Stimulated activated naive B cell treated with anti-CD40 and anti-IgM and Interleukin-4, amounts not matched to agents 10 μg/mL and 1 μg/mL and 100 μg/mL, for 72 hours (primary cell): ENCODE results near the gene AK8.

Experiments used
- ATAC-seq, 2 donors: fragments of 150-1000 bp; cut with Tn5 transposase; replicated peaks; 2 replicates each; pipeline ENCODE4 v1.10.0; 2021; ENCODE audit warnings: moderate library complexity in 1 of 2
- DNase-seq: peaks from one replicate; pipeline ENCODE4 v3.0.0; 2021
- H3K27ac Mint-ChIP-seq: one replicate; pipeline ENCODE4 v1.8.0; 2022; ENCODE audit warnings: mild to moderate bottlenecking, mixed read lengths
- H3K27me3 Mint-ChIP-seq, 2 donors: one replicate each; pipeline ENCODE4 v1.8.0; 2022; ENCODE audit warnings: mixed read lengths in 2 of 2
- H3K36me3 Mint-ChIP-seq, 2 donors: one replicate each; pipeline ENCODE4 v1.8.0; 2022; ENCODE audit warnings: mixed read lengths in 2 of 2, mild to moderate bottlenecking in 1 of 2
- H3K4me1 Mint-ChIP-seq, 2 donors: one replicate each; pipeline ENCODE4 v1.8.0; 2022; ENCODE audit warnings: mixed read lengths in 2 of 2, mild to moderate bottlenecking in 1 of 2
- H3K4me3 Mint-ChIP-seq, 2 donors: one replicate each; pipeline ENCODE4 v1.8.0; 2022; ENCODE audit warnings: mild to moderate bottlenecking in 2 of 2, mixed read lengths in 2 of 2, moderate library complexity in 1 of 2
- H3K9me3 Mint-ChIP-seq, 2 donors: one replicate each; pipeline ENCODE4 v1.8.0; 2022; ENCODE audit warnings: mixed read lengths in 2 of 2, mild to moderate bottlenecking in 1 of 2

Gene AK8

DNA sequence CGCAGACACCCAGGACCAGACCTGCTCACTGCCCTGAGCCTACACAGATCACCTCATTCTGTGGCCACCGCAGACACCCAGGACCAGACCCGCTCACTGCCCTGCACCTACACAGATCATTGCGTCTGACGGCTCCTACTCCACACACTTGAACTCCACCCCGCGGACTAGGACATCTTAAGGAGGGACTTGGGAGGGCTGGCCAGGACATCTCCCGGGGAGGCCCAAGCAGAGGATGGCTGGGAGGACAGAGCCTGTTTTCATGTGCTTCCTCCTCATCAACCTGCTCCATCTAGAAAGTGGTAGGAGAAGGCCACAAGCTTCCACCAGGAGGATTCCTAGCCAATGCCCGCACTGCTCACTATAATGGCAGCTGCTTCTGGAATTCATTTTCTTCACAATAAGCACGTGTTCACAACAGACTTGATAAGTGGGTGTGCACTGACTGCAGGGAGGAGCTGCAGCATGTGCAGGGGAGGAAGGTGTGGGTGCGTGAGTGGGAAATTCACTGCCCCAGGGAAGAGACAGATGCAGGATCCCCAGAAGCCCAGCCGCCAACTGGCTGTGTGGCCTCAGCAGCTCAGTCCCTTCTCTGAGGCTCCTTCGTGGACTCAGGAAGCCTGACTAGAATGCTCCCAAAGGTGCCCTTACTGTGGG lies 64.8 kb downstream of the AK8 start:
- Mint-ChIP-seq H3K9me3 (peaks cover 0 to 2% of the 10 kb centered on the region in 2 donors), H3K4me3 (no peak overlapping the region), H3K36me3 (peaks cover 0 to 1% of the 10 kb centered on the region in 2 donors), H3K27ac (no peak overlapping the region), H3K4me1 (peaks cover 11 to 25% of the 10 kb centered on the region in 2 donors), H3K27me3 (peaks cover 27 to 47% of the 10 kb centered on the region in 2 donors)
- ATAC-seq, result no peak
- no peak for DNase-seq

DNA sequence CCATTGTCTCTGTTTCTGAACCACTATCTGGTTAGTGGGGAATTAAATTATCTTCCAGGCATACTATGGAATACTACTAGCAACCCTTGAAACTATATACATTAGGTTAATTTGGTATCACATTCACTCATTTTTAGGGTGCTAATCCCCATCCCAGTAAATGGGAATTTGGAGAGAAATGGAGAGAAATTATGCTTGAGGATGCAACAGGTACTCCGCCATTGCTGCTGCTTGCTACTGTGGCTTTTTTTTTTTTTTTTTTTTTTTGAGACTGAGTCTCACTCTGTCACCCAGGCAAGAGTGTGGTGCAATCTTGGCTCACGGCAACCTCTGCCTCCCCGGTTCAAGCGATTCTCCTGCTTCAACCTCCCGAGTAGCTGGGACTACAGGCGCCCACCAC lies 66.1 kb downstream of the AK8 start:
- ATAC-seq (no peak), DNase-seq (no peak)
- Mint-ChIP-seq H3K36me3 (peaks cover 0 to 1% of the 10 kb centered on the region in 2 donors), H3K27me3 (peaks cover 28 to 43% of the 10 kb centered on the region in 2 donors), H3K9me3 (peaks cover 0 to 2% of the 10 kb centered on the region in 2 donors), H3K4me3 (no peak overlapping the region), H3K27ac (no peak overlapping the region), H3K4me1 (peaks cover 11 to 27% of the 10 kb centered on the region in 2 donors)

DNA sequence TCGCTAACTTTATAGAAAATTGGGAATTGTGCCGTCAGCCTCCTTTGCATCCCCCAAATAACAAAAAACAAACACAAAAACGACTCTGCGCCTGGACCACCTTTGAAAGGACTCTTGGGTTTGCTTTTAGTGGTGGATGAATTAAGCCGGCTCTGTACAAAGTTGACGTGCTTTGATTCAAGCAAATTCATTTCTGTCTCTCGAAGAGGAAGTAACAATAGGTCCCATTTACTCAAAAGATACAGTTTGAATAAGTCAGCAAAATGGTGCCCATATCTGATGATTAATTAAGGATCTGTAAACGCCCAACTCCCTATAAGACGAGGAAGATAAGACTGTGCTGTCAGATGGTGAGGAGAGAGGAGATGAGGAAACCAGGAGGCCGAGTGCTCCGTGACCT lies 67.8 kb downstream of the AK8 start:
- peaks cover 12 to 27% of the 10 kb centered on the region in 2 donors for H3K4me1 Mint-ChIP-seq
- H3K4me3 Mint-ChIP-seq, result peak overlapping the region in 1 of 2 donors; percentile 71
- peaks cover 28 to 47% of the 10 kb centered on the region in 2 donors for H3K27me3 Mint-ChIP-seq
- ATAC-seq, result peak; percentile 80 to 86
- no peak overlapping the region for H3K27ac Mint-ChIP-seq
- peaks cover 0 to 1% of the 10 kb centered on the region in 2 donors for H3K36me3 Mint-ChIP-seq
- H3K9me3 Mint-ChIP-seq, result peaks cover 0 to 2% of the 10 kb centered on the region in 2 donors
- DNase-seq, result no peak

DNA sequence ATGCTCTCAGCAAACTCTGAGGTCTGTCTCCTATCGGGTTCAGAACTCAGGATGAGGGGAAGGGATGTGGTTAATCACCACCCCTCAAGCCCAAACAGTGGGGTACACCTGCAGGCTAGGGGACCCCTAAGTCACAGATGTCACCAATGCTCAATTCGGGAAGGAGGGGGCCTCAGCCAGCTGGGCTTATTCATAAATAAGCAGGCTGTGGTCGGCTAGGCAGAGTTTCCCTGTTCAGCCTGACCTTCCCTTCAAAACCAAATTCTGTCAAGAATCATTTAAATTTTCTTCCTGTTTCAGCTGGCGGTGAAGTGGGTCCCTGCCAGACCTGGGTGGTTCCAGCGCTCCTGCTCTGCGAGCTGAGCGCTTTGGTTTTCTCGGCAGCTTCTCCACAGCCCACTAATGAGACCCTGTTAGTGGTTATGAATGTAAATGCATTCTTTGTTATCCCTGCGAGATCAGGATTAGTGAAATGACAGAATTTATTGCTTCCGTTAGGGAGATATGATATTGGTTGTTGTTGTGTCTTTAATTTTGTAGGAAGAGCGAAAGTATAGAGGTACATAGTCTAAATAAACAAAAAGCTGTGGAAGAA lies 68.3 kb downstream of the AK8 start:
- Mint-ChIP-seq H3K4me1 (peaks cover 15 to 32% of the 10 kb centered on the region in 2 donors), H3K4me3 (peak overlapping the region; percentile 48 to 71), H3K27me3 (peaks cover 30 to 51% of the 10 kb centered on the region in 2 donors), H3K36me3 (peaks cover 0 to 1% of the 10 kb centered on the region in 2 donors), H3K9me3 (peaks cover 0 to 2% of the 10 kb centered on the region in 2 donors), H3K27ac (no peak overlapping the region)
- peak; percentile 74 to 76 for ATAC-seq
- DNase-seq, result no peak

DNA sequence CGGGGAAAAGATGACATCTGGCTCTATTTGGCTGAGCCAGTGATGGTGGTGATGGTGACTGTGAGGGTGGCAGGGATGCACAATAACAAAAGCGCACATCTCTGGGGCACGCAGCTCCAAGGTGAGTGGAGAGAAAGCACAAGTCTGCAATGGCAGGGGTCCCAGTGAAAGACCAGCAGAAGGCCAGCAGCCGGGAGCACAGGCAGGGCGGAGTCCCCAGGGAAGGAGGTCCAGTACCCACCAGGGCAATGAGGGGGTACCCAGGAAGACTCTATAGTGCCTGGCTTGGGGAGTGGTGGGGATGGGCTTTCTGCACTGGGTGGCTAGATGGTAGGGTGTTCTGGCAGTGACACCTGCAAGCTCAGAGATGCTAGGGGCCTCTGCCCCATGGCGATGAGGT lies 69.4 kb downstream of the AK8 start:
- ATAC-seq (no peak), DNase-seq (no peak)
- Mint-ChIP-seq H3K9me3 (peaks cover 0 to 2% of the 10 kb centered on the region in 2 donors), H3K27me3 (peaks cover 35 to 53% of the 10 kb centered on the region in 2 donors), H3K27ac (no peak overlapping the region), H3K36me3 (no peaks in the 10 kb centered on the region), H3K4me3 (no peak overlapping the region), H3K4me1 (peaks cover 19 to 39% of the 10 kb centered on the region in 2 donors)

DNA sequence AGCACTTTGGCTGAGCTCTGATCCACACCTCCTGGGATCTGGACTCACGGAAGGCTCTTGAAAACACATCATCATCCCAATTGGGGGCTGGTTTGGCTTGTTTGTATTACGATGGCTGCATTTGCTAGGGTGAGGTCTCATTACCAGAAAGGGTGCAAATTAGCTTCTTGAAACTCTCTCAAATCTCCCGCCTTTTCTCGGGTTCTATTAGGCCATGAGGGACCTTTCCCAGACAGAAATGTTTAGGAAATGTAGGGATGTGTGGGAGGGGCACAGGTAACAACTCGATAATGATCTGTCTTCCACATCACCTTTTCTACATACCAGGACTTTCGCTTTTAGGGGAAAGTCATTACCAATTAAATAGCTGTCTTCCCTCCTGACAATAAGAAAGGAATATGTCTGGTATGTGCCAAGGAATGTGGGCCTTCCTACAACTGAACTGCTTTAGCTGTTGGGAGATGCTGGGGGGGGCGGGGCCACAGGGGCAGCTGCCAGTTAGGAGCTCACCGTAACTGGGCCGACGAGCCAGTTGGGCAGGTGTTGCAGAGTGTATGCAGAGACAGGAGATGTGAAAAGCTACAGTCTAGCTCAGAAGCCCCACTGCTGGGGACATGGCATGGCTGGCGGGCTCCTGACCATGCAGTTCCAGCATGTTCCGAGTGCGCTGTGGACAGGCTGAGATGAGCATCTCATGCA lies 71.2 kb downstream of the AK8 start:
- Mint-ChIP-seq H3K27me3 (peaks cover 29 to 63% of the 10 kb centered on the region in 2 donors), H3K36me3 (no peaks in the 10 kb centered on the region), H3K9me3 (peaks cover 0 to 2% of the 10 kb centered on the region in 2 donors), H3K4me3 (no peak overlapping the region), H3K4me1 (peaks cover 19 to 39% of the 10 kb centered on the region in 2 donors), H3K27ac (no peak overlapping the region)
- ATAC-seq (no peak), DNase-seq (no peak)

DNA sequence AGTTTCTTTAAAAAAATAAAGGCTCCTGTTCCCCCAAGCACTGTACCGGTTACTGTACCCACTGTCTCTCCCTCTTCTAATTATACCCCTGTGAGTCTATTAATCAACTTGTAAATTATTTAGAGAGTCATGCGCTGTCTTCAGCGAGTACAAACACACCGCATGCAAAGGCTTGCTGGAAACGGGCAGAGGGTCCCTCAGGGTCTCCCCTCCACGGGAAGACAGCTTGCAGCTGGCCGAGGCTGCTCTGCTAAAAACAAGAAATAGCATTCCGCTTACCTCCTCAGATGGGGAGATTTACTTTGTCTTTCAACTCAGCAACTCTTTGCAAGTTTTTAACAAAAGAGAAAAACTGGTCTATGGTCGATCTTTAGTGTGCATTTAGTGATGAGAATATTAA lies 71.8 kb downstream of the AK8 start:
- Mint-ChIP-seq H3K27me3 (peaks cover 26 to 62% of the 10 kb centered on the region in 2 donors), H3K4me3 (no peak overlapping the region), H3K27ac (no peak overlapping the region), H3K36me3 (no peaks in the 10 kb centered on the region), H3K4me1 (peaks cover 19 to 39% of the 10 kb centered on the region in 2 donors), H3K9me3 (peaks cover 0 to 2% of the 10 kb centered on the region in 2 donors)
- ATAC-seq, result no peak
- DNase-seq, result no peak

DNA sequence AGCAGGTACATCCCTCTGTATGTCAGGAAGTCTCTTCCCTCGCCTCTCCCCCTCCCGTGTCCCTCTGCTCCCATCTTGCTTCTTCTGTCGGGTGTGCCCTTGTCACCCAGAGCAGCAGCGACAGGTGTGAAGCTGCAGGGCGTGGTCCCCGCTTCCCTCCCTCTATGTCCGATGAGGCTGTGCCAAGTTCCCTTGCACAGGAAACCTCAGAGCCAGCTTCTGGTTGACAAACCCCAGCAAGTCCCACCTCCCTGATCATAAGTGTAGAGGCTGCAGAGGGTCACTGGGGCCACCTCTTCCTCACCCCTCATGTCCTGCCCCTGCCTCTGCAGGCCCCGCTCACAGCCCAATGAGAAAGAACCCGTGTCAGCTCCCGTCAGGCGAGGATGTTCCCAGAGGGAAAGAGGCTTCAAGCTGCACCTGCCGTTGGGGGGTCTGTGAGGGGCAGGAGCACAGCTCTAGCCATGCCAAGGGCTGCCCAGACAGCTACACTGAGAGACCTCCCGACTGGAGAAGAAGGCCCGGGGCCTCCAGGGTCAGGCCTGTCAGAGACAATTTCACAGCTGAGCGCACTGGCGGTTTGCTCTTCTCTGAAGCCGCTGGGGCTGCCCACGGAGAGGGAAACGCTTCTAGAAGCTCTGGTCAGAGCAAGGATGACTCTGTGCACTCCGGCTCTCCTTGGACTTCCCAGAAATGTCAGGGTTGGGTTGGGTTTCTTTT lies 73.3 kb downstream of the AK8 start:
- Mint-ChIP-seq H3K4me3 (peak overlapping the region in 1 of 2 donors; percentile 52), H3K36me3 (no peaks in the 10 kb centered on the region), H3K4me1 (peaks cover 14 to 28% of the 10 kb centered on the region in 2 donors), H3K27ac (peak overlapping the region; percentile 57), H3K9me3 (no peaks in the 10 kb centered on the region), H3K27me3 (peaks cover 16 to 54% of the 10 kb centered on the region in 2 donors)
- ATAC-seq (peak; percentile 52 to 53), DNase-seq (peak; percentile 10)

DNA sequence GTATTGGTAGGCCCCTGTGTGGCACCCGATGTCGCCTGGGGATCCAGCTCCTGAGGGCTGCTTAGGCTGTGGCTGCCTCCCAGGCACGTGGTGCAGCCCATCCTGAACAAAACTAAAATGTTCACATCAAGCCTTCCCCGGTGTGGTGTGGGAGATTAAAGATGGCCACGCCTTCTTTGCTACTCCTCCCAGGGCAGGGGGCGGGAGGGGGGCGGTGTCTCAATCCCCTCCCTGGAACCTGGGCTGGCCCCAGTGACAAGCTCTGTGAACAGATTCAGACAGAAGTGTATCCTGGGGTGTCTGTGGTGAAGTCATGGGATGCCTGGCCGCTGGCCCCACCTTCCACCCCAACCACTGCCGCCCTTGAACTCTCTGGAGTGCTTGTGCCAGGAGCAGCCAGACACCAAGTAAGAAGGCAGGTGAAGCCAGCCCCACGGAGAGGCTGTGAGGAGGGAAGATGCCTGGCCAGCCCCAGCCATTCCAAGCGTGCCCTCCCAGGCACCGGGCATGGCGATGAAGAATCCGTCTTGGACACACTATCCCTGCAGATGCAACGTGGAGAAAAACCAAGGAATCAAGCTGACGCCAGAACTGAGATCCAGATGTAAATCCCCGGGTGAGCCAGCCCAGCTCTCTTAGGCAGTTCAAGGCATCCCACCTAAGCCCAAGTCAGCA lies 75.8 kb downstream of the AK8 start:
- Mint-ChIP-seq H3K36me3 (no peaks in the 10 kb centered on the region), H3K27ac (no peak overlapping the region), H3K9me3 (no peaks in the 10 kb centered on the region), H3K4me1 (peaks cover 12 to 13% of the 10 kb centered on the region in 2 donors), H3K27me3 (peaks cover 19 to 63% of the 10 kb centered on the region in 2 donors), H3K4me3 (no peak overlapping the region)
- no peak for ATAC-seq
- no peak for DNase-seq

DNA sequence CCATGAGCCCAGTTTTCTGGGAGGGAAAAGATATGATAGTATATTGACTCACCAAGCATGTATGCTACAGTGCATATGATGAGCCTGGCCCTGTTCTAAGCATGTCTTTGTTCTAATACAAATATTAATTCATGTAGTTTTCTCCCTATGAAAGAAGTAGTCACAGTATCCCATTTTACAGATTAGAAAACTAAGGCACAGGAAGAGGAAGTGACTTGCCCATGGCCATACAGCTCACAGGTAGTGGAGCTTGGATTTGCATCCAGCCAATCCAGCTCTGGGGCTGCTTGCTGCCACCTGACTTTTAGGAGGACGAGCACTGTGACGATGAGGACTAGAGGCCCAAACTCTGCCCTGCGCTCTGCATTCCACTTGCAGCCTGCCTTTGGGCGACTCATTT lies 76.4 kb downstream of the AK8 start:
- H3K36me3 Mint-ChIP-seq, result no peaks in the 10 kb centered on the region
- no peaks in the 10 kb centered on the region for H3K9me3 Mint-ChIP-seq
- no peak for DNase-seq
- H3K27ac Mint-ChIP-seq, result no peak overlapping the region
- no peak for ATAC-seq
- H3K4me1 Mint-ChIP-seq, result peaks cover 12 to 13% of the 10 kb centered on the region in 2 donors
- no peak overlapping the region for H3K4me3 Mint-ChIP-seq
- peaks cover 19 to 69% of the 10 kb centered on the region in 2 donors for H3K27me3 Mint-ChIP-seq

DNA sequence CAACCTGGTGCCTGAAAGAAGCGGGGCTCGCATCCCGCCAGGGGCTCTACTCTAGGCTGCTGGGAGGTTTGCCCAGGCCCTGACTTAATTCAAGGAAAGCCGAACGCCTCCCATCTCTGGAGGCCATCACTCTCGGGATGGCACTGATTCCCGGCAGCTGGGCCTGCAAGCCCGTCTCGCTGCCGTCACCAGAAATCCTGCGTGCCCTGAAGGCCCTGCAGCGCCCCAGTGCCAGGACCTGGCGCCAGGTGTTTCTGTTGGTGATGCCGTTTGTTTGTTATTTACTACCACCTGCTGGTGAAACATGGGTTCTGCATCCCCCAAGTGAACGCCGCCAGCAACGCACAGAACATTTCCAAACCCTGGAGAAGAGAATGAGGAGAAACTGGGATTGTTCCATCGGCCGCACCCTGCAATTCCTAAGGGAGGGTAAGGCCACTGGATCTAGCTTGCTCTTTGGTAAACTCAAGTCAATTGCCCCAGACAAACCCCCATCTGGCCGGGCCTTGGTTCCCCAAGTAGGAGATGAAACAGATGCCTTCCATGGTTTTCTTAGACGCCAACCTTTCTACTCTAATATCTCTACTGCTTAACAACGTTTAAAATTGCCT lies 77.9 kb downstream of the AK8 start:
- Mint-ChIP-seq H3K9me3 (no peaks in the 10 kb centered on the region), H3K4me1 (peaks cover 11 to 12% of the 10 kb centered on the region in 2 donors), H3K27ac (no peak overlapping the region), H3K27me3 (peaks cover 19 to 74% of the 10 kb centered on the region in 2 donors), H3K36me3 (no peaks in the 10 kb centered on the region), H3K4me3 (no peak overlapping the region)
- ATAC-seq (peak; percentile 83 to 86), DNase-seq (peak; percentile 49)

DNA sequence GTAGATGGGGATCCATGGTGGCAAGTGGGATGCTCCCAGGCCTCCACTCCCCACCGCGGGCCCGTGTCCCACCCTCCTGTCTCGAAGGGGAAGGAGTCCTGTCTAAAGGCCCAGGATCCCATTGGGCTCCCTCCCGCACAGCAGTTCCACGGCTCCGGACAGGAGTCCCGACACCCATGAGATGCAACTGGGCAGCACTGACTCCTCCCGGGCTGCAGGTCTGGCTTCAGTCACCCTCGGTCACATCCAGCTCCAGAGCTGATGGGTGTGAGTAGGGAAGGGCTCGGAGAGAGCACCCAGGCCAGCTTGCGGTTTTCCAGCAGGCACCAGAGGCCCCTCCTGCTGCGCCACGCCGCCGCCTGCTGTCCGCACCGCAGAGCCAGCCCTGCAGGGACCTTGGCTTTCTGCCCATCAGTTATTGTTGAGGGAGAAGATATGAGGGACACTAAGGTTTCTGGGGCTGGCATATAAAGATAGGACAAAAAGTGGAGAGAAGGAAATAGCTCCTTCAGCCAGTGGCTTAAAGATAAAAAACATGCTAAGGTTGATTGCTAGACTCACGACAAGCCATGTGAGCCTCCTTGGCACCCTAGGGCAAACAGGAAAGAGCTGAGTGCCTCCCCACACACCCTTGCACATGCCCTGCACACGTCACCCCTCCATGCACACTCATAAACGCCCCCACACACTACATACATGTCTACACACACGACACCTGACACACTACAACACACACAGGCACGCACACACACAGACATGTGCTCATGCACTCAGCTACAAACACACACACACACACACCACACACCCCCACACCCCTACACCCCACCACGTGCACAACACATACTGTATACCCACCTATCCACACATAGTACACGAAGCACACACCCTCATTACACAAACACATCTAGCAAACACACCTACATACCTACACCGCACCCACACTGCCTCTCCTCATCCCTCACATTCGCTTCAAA lies 79.0 kb downstream of the AK8 start:
- ATAC-seq (no peak), DNase-seq (no peak)
- Mint-ChIP-seq H3K36me3 (no peaks in the 10 kb centered on the region), H3K9me3 (no peaks in the 10 kb centered on the region), H3K27ac (no peak overlapping the region), H3K4me3 (no peak overlapping the region), H3K27me3 (peaks cover 19 to 74% of the 10 kb centered on the region in 2 donors), H3K4me1 (peaks cover under 1 to 5% of the 10 kb centered on the region in 2 donors)
